GM19455 (cell line): ENCODE results near the gene RAB37.

Experiments used
- ATAC-seq: cut with Tn5 transposase; IDR thresholded peaks from one replicate; pipeline ENCODE4 v1.9.1; 2021; ENCODE audit not compliant: unreplicated experiment

The RAB37 gene

DNA sequence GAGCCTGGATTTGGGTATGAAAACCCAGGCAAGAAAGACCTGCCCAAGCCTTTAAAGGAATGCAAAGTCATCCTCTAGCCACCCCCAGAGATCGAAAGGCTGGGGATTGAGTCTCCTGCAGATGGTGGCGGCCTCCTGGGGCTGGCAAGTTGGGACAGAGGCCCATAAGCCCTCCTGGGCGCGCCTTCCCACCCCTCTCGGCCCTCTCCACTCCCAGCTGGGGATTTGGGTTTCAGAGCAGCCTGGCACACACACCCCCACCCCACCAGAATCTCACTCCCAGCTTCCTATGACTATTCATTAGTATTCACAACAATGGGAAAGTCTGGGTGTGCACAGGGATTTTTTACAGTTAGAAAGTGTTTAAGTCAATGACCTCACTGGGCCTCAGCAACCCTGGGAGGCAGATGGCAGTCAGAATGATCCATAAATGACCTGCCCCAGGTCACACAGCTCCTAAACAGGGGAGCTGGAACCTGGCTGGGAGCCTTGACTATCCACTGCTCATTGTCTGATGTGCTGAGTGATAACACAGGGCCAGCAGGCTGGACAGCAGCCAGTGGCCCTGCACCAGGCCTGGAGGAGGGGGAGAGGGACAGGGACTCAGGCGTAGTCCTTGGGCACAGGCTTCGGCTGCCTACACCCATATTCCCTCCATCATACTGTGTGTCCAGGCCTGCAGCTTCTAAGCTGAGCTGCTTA, 23.5 kb downstream of the RAB37 start:
- no peak for ATAC-seq

DNA sequence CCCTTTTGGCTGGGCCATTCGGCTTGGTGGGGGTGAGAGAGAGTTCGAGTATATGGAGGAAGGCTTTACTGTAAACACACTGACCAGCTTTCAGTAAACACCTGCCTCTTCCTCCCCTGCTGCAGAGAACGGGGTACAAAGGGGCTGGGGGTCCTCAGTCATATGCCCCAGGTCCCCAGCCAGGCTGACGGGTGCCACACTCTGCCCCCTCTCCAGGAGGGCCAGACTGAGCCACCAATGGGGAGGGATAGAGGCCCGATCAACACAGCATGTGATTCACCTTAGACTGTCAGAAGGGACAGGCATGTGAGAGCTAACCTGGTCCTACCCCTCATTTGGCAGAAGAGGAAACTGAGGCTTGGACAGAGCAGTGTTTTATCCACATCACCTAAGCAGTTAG, 24.4 kb downstream of the RAB37 start:
- ATAC-seq = no peak

GRCh38 chr17:74761931-74762330, 24.9 kb downstream of the RAB37 start:
- ATAC-seq = no peak

GRCh38 chr17:74763565-74764387, 26.7 kb downstream of the RAB37 start:
- ATAC-seq = no peak

DNA sequence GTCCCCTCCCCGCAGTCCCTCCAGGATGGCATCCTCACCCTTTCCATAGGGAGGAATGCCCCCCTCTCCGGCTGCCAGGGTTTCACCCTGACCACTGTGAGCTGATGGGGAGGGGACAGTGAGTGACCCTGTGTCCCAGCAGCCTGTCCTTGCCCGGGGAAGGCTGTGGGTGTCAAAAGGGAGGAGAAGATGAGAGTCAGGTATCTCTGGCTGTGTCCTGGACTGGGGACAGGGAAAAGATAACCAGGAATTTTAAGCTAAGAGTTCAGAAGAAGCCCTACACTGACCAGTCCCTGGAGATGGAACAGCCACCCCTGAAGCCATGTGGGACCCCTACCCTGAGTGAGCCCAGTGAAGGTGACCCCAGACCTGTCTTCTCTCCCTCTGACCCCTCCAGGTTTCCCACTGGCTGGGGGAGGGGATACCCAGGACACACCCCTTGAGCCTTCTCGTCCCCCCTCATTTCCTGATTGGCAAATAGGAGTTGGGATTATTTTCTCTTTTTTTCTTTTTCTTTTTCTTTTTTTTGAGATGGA, 27.8 kb downstream of the RAB37 start:
- no peak for ATAC-seq

- no peak for ATAC-seq
Measured at GRCh38 chr17:74766413-74766812, 29.4 kb downstream of the RAB37 start.

GRCh38 chr17:74767111-74767516, 30.1 kb downstream of the RAB37 start:
- no peak for ATAC-seq

DNA sequence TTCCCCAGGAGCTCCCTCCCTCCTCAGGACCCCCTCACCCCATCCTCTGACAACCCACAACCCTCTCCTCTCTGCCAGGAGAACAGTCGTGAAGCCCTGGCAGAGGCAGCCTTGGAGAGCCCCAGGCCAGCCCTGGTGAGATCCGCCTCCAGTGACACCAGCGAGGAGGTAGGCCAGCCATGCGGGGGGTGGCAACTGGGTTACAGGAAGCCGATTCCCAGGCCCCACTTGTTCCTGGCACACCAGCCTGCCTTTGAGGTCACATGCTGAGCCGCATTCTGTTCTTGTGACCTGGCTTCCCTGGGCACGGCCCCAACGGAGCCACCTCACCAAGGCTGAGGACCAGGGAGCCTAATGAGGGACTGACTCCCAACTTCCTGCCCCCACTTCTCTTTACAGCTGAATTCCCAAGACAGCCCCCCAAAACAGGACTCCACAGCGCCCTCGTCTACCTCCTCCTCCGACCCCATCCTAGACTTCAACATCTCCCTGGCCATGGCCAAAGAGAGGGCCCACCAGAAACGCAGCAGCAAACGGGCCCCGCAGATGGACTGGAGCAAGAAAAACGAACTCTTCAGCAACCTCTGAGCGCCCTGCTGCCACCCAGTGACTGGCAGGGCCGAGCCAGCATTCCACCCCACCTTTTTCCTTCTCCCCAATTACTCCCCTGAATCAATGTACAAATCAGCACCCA, 31.2 kb downstream of the RAB37 start:
- ATAC-seq = no peak

DNA sequence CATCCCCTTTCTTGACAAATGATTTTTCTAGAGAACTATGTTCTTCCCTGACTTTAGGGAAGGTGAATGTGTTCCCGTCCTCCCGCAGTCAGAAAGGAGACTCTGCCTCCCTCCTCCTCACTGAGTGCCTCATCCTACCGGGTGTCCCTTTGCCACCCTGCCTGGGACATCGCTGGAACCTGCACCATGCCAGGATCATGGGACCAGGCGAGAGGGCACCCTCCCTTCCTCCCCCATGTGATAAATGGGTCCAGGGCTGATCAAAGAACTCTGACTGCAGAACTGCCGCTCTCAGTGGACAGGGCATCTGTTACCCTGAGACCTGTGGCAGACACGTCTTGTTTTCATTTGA, 31.7 kb downstream of the RAB37 start:
- no peak for ATAC-seq

DNA sequence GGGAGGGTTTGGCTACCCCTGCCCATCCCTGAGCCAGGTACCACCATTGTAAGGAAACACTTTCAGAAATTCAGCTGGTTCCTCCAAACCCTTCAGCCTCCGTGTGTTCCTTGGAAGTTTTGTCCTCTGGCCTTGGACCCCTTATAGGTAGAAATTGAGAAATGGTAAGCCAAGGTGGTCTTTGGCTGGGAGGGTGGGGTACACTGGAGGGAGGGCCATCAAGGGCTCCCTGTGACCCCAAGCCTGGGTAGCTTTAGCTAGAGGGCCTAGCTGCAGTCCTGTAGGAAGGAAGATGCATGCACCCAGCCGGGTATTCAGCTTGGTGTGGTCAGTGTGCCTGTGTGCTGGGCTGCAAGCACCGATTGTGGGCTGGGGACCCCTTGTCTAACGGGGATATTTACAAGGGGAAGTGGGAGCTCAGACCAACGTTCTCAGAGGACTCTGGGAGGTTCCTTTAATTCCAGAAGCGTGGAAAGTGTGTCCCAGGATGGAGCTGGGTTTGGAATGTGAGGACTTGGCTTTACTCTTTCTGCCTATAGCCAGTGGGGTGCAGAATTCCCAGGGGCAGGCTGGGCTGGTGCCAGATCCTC, 32.3 kb downstream of the RAB37 start:
- no peak for ATAC-seq

DNA sequence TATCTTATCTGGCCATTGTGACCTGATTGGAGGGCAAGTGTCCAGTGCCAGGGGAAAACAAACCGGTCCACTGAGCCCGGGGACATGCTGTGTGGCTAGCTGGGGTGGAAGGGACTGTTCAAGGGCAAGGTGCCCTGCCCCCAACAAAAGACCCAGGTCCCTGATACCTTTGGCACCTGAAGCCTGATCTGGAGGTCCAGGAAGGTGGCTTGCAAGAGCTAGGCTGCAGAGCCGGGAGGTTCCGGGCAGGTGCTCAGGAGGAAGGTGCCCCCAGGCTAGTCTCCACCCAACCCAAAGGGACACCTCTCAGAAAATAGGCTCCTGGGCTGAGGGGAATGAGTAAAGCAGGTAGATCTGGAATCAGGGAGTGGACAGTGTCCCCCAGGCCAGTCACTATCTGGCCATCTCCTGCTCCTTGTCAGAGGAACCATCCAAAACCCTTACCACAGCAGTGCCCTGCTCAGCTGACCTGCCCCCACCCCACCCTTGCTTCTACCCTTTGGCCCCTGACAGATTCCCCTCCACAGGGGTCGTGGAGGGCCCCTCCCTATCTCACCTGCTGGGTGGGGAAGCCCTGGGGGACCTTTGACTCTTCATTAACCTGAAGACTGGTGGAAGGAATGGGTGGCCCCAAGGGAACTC, 32.9 kb downstream of the RAB37 start:
- ATAC-seq = no peak

DNA sequence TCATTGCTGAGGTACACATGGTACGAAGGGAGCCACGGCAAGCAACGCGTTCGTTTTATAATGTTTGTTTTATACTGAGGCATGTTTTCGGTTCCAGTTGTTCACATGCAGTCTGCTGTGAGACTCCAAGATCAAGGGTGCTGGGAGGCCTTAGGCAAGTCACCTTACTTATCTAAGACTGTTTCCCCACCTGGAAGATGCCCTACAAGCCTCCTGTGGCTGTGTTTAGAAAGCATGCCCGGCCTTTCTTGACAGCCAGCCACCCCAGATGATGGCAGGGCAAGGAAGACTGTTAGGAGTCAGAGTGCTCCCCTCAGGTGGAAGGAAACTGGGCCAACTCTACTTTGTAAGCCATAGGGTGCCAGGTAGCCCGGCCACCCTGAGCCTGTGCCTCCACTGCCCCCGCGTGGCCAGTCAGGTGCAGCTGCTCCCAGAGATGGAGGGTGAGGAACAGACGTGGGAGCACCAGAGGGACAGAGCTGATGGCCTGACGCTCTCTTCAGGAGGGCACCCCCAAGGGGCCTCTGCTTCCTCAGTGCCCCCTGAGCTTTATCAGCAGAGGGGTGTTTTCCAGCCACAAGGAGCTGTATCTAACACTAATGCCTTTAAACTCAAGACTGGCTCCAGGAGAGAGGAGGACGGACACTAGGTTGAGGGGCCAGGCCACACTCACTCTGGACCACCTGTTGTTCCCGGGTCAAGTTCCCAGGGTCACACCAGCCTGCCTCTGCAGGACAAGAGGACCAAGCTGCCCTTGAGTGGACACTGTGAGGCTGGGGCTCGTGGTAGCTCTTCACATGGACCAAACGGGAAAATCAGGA, 33.7 kb downstream of the RAB37 start:
- no peak for ATAC-seq

DNA sequence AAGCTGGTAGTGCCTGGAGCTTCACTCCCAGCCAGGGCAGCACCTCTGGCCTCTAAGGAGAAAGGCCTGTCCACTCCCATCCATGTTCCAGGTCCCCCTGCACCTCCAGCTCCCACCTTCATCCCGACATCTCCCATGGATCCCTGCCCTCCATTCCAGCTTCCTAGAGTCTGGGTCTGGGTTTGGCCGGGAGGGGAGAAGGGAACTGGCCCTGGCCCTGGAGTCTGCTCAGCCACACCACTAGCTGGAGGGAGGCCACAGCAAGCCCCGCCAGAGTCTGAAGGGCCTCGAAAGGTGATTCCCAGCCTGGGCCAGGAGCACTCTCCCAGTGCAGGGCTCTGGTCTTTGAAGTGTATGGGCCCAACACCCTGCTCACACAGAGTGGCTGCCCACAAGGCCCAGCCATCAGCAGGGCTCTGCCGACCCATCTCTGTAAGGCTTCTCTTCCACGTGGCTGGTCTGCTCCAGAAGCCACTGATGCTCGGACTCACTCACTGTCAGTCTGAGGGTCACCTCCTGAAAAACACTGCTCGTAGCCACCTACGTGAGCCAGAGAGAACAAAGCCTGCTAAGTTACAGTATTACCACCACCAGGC, 34.4 kb downstream of the RAB37 start:
- no peak for ATAC-seq

DNA sequence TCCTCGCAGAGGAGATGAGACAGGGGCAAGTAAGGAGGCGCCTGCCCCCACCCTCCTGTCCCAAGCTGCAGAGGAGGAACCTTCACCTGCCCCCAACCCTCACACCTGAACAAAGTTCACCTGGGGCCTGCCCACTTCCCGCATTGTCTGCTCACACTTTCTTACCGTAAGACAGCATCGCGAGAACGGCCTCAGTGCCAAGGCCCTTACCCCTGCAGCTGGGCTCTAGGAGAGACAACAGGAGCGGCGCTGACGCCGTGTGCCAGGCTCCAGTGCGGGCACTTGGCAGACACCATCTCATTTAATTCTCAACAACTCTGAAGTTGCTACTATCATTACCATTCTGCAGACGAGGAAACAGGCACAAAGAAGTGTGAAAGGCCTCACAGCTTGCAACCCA, 35.0 kb downstream of the RAB37 start:
- ATAC-seq = no peak

- no peak for ATAC-seq
Measured at GRCh38 chr17:74773414-74773813, 36.4 kb downstream of the RAB37 start.

GRCh38 chr17:74773871-74774286, 36.8 kb downstream of the RAB37 start:
- no peak for ATAC-seq

- ATAC-seq = no peak
Measured at GRCh38 chr17:74775409-74776043, 38.5 kb downstream of the RAB37 start.

DNA sequence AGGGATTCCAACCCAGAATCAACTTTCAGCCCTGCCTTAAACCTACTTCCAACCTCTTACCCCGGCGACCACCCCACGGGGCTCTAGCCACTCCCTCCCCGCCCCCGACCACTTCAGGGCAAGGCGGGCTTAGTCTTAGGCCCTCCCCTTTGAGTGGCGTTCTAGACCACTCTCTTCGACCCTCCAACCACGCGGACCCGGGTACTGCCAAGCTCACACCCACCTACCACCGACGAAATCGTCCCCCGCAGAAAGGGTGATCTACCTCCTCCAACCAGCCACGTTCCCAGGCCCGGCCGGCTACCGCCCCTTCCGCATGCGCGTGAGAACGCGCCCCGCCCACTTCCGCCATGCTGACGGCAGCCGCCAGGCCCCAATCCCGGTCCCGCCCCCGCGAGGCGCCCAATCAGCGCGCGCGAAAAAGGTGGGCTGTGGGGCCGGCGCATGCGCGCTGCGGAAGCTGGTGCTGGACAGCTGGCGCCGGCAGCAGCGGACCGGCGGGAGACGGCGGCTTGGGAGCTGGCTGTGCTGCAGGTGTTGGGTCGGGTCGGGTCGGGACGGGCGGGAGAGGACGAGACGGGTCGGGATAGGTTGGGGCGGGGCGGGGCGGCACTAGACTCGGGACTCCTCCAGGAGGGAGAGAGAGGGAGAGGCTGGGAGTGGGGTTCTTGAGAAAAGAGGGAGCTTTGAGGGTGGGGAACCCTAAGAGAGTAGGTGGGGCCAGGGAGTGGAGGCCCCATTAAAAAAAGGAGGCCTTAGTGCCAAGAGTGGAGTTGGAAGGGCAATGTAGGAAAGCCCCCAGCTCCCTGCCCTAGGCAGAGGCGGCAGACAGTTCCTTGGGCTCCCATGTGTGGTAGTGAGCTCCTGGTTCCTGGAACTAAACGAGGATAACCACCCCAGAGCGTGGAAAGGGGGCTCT, 39.2 kb downstream of the RAB37 start, which contains the start of gene NAT9:
TSS of gene NAT9 (minus strand) at position 302 of the 919 bp plus-strand sequence. CDS start 647 bp downstream, outside the sequence.
- ATAC-seq = peak; percentile 79
